IPS-18c (cell line): ENCODE measurements around the gene SBK1.
"Not testable (repeated sequence)": the region's sequence is repeated elsewhere in the genome, so short reads cannot be mapped to it uniquely, and the experiment has no call there.

Experiments used
- H3K4me3 ChIP-seq: 2 replicates; pipeline ENCODE4 v1.7.0; 2013; ENCODE audit warnings: low read depth, mild to moderate bottlenecking, low read length, moderate library complexity; ENCODE audit not compliant: insufficient read depth
- H3K9me3 ChIP-seq: one replicate; pipeline ENCODE4 v1.6.1; 2013; ENCODE audit warnings: mild to moderate bottlenecking, low read length, moderate library complexity; ENCODE audit not compliant: control insufficient read depth, insufficient read depth

The SBK1 gene

GRCh38 chr16:28318042-28318744 lies 25.9 kb downstream of the SBK1 start:
- Histone ChIP-seq H3K9me3 (no peaks in the 10 kb centered on the region), H3K4me3 (no peak overlapping the region)

- Histone ChIP-seq H3K9me3 (no peaks in the 10 kb centered on the region), H3K4me3 (no peak overlapping the region)
These were observed 27.2 kb downstream of the SBK1 start for GRCh38 chr16:28319476-28320022.

GRCh38 chr16:28320023-28320561 lies 27.8 kb downstream of the SBK1 start:
- no peak overlapping the region for H3K4me3 ChIP-seq

GRCh38 chr16:28320741-28321140 lies 28.4 kb downstream of the SBK1 start:
- H3K9me3 ChIP-seq = no peaks in the 10 kb centered on the region
- H3K4me3 ChIP-seq = no peak overlapping the region

More at GRCh38 chr16:28320023-28320561, 27.8 kb downstream of the SBK1 start:
- H3K9me3 ChIP-seq = no peaks in the 10 kb centered on the region

GRCh38 chr16:28321700-28322411 lies 29.5 kb downstream of the SBK1 start:
- no peaks in the 10 kb centered on the region for H3K9me3 ChIP-seq
- no peak overlapping the region for H3K4me3 ChIP-seq

GRCh38 chr16:28324235-28324886 lies 32.0 kb downstream of the SBK1 start:
- H3K4me3 ChIP-seq = no peak overlapping the region

GRCh38 chr16:28324887-28325279 lies 32.6 kb downstream of the SBK1 start:
- no peaks in the 10 kb centered on the region for H3K9me3 ChIP-seq
- no peak overlapping the region for H3K4me3 ChIP-seq

More at GRCh38 chr16:28324235-28324886, 32.0 kb downstream of the SBK1 start:
- no peaks in the 10 kb centered on the region for H3K9me3 ChIP-seq

GRCh38 chr16:28326881-28327610 lies 34.7 kb downstream of the SBK1 start:
- Histone ChIP-seq H3K9me3 (no peaks in the 10 kb centered on the region), H3K4me3 (no peak overlapping the region)

GRCh38 chr16:28330232-28330631 lies 37.9 kb downstream of the SBK1 start:
- not testable (repeated sequence) for H3K4me3 ChIP-seq, H3K9me3 ChIP-seq

GRCh38 chr16:28330981-28331380 lies 38.7 kb downstream of the SBK1 start:
- not testable (repeated sequence) for H3K9me3 ChIP-seq

GRCh38 chr16:28332632-28333031 lies 40.3 kb downstream of the SBK1 start:
- H3K4me3 ChIP-seq, H3K9me3 ChIP-seq: not testable (repeated sequence)

More at GRCh38 chr16:28330981-28331380, 38.7 kb downstream of the SBK1 start:
- not testable (repeated sequence) for H3K4me3 ChIP-seq

GRCh38 chr16:28335678-28336077 lies 43.4 kb downstream of the SBK1 start:
- H3K4me3 ChIP-seq, H3K9me3 ChIP-seq: not testable (repeated sequence)

- not testable (repeated sequence) for H3K9me3 ChIP-seq, H3K4me3 ChIP-seq
These were observed 44.8 kb downstream of the SBK1 start for GRCh38 chr16:28336940-28337710.

GRCh38 chr16:28338230-28338629 lies 45.9 kb downstream of the SBK1 start:
- H3K9me3 ChIP-seq, H3K4me3 ChIP-seq: not testable (repeated sequence)

- H3K4me3 ChIP-seq, H3K9me3 ChIP-seq: not testable (repeated sequence)
These were observed 70.3 kb downstream of the SBK1 start for GRCh38 chr16:28362600-28362999.

- H3K4me3 ChIP-seq, H3K9me3 ChIP-seq: not testable (repeated sequence)
These were observed 71.1 kb downstream of the SBK1 start, which contains the start of gene NPIPB6 for GRCh38 chr16:28363408-28363807. NPIPB6 (minus strand) TSS chr16:28363508; CDS start chr16:28362822, 686 bp downstream.
